B cell (primary cell): ENCODE measurements around the gene PIK3R1. TPM values are rescaled to one million over a fixed set of nuclear protein-coding genes. Genes with fewer than 3 reads are reported as not detected.

Experiments used
- ATAC-seq: fragments of 200-7000 bp; cut with Tn5 transposase; one replicate; pipeline ENCODE4 v1.10.0; 2021; ENCODE audit warnings: low read depth, mild to moderate bottlenecking, moderate number of reproducible peaks, moderate library complexity
- CTCF ChIA-PET: fragments of 350-600 bp; sonication (Branson Sonifier 250); formaldehyde crosslinking; loops from one replicate; lab custom pipeline; 2021; ENCODE audit warnings: antibody characterized with exemption, inconsistent platforms; lab: Charles Lee
- POLR2A ChIA-PET: fragments of 350-600 bp; sonication (Branson Sonifier 250); formaldehyde crosslinking; loops from one replicate; lab custom pipeline; 2021; ENCODE audit warnings: antibody characterized with exemption; lab: Charles Lee
- DNase-seq: peaks from one replicate; pipeline ENCODE4 v3.0.0; 2013
- H2AFZ ChIP-seq: 2 replicates; pipeline ENCODE4 v1.6.1; 2012; ENCODE audit warnings: mild to moderate bottlenecking, low read depth, low read length; ENCODE audit not compliant: insufficient read depth, poor library complexity, severe bottlenecking
- H3K27ac ChIP-seq, 2 donors: 1 replicate in 1 of 2; 2 replicates in 1 of 2; pipeline ENCODE4 v1.5.1; 2012 to 2013; ENCODE audit warnings: low read length in 2 of 2, mild to moderate bottlenecking in 2 of 2, moderate library complexity in 1 of 2
- H3K27me3 ChIP-seq, 4 experiments: fragments of 200-600 bp in 1 of 4; sonication (generic) in 1 of 4; replicated peaks in 1 of 4; 1 replicate in 2 of 4; 2 replicates in 2 of 4; pipeline versions ENCODE4 v1.6.1 to v1.7.0; 2013 to 2016; ENCODE audit warnings: low read length in 3 of 4, mild to moderate bottlenecking in 2 of 4, mixed read lengths in 1 of 4, moderate library complexity in 1 of 4; ENCODE audit not compliant: insufficient read depth in 4 of 4, control insufficient read depth in 3 of 4; ENCODE audit errors: control extremely low read depth in 1 of 4
- H3K36me3 ChIP-seq, 2 experiments: replicated peaks in 1 of 2; 1 replicate in 1 of 2; 2 replicates in 1 of 2; pipeline versions ENCODE4 v1.6.1 to v1.7.1; 2013; ENCODE audit warnings: low read length in 1 of 2; ENCODE audit not compliant: insufficient read depth in 2 of 2, control insufficient read depth in 1 of 2; ENCODE audit errors: control extremely low read depth in 1 of 2, extremely low read depth in 1 of 2
- H3K4me1 ChIP-seq, 2 donors: fragments of 200-600 bp in 1 of 2; sonication (generic) in 1 of 2; 1 replicate in 1 of 2; 2 replicates in 1 of 2; pipeline versions ENCODE4 v1.5.1 to v1.6.1; 2013 to 2017; ENCODE audit warnings: low read length in 2 of 2; ENCODE audit not compliant: control insufficient read depth in 2 of 2, insufficient read depth in 2 of 2
- H3K4me2 ChIP-seq: replicated peaks from 2 replicates; pipeline ENCODE3; 2012; ENCODE audit warnings: mild to moderate bottlenecking, low read depth, low read length; ENCODE audit not compliant: poor library complexity, severe bottlenecking
- H3K4me3 ChIP-seq, 5 experiments: fragments of 200-600 bp in 1 of 5; sonication (generic) in 1 of 5; 1 replicate in 3 of 5; 2 replicates in 2 of 5; pipeline versions ENCODE4 v1.5.1 to v1.7.0; 2011 to 2016; ENCODE audit warnings: low read length in 4 of 5, mild to moderate bottlenecking in 4 of 5, low read depth in 2 of 5, control low read depth in 1 of 5, moderate library complexity in 1 of 5; ENCODE audit not compliant: insufficient read depth in 1 of 5; ENCODE audit errors: control extremely low read depth in 1 of 5, extremely low read depth in 1 of 5
- H3K79me2 ChIP-seq: fragments of 200-600 bp; sonication (generic); one replicate; pipeline ENCODE4 v1.6.0; 2016; ENCODE audit warnings: low read length; ENCODE audit not compliant: control insufficient read depth, insufficient read depth
- H3K9ac ChIP-seq: fragments of 200-600 bp; sonication (generic); 2 replicates; pipeline ENCODE4 v1.6.1; 2017; ENCODE audit warnings: mild to moderate bottlenecking, low read length, moderate library complexity
- H3K9me3 ChIP-seq, 3 donors: one replicate each; pipeline versions ENCODE4 v1.6.1 to v1.7.1; 2013; ENCODE audit warnings: low read length in 2 of 3; ENCODE audit not compliant: control insufficient read depth in 2 of 3, insufficient read depth in 1 of 3; ENCODE audit errors: control extremely low read depth in 1 of 3
- H4K20me1 ChIP-seq: 2 replicates; pipeline ENCODE4 v1.6.0; 2012; ENCODE audit warnings: mild to moderate bottlenecking, low read length; ENCODE audit not compliant: insufficient read depth, control insufficient read depth, poor library complexity, severe bottlenecking
- H3K27ac Mint-ChIP-seq: one replicate; pipeline ENCODE4 v1.8.0; 2021; ENCODE audit warnings: mixed read lengths
- H3K27me3 Mint-ChIP-seq: one replicate; pipeline ENCODE4 v1.8.0; 2021; ENCODE audit warnings: mixed read lengths
- H3K4me1 Mint-ChIP-seq: one replicate; pipeline ENCODE4 v1.8.0; 2021; ENCODE audit warnings: mixed read lengths
- H3K4me3 Mint-ChIP-seq: one replicate; pipeline ENCODE4 v1.8.0; 2021; ENCODE audit warnings: mixed read lengths
- H3K9me3 Mint-ChIP-seq: one replicate; pipeline ENCODE4 v1.8.0; 2022; ENCODE audit warnings: mixed read lengths; ENCODE audit not compliant: insufficient read depth
- CTCF ChIP-seq: fragments of 200-600 bp; IDR thresholded peaks from one replicate; pipeline ENCODE4 v1.8.0; 2022; ENCODE audit warnings: antibody characterized with exemption, mild to moderate bottlenecking
- EZH2 ChIP-seq: IDR thresholded peaks from 2 replicates; pipeline ENCODE4 v1.6.1; 2012; ENCODE audit warnings: borderline replicate concordance, low read depth, mild to moderate bottlenecking, moderate library complexity, low read length; ENCODE audit not compliant: insufficient read depth, poor library complexity, severe bottlenecking
- WGBS: methylation state at CpG from one replicate; pipeline ENCODE4 v1.1.5; 2013; ENCODE audit warnings: missing lambda C conversion rate; ENCODE audit not compliant: insufficient coverage; 5-methylcytosine and 5-hydroxymethylcytosine counted together
- intact Hi-C: fragments of 100-400 bp; cut with micrococcal nuclease; formaldehyde crosslinking; loops from one replicate; pipeline ENCODE4 v1.10.0; 2022
- polyA plus RNA-seq: library from polyadenylated mRNA; depleted of rRNA; stranded (reverse); fragments of >200 nt; gene quantifications from 2 replicates; pipeline ENCODE4 v1.2.3, GENCODE V29; 2012
- total RNA-seq, 2 donors: library from RNA; stranded (reverse); fragments of 120-200 nt in 1 of 2; gene quantifications; 1 replicate in 1 of 2; 2 replicates in 1 of 2; pipeline versions ENCODE4 v1.2.3 to v1.2.4, GENCODE V29; 2013 to 2022

PIK3R1 gene
- total and polyA plus RNA-seq, 2 donors (not counting 1 experiment from before 2014, with no cell fraction given): 5.6 to 63.8 TPM

- POLR2A ChIA-PET: no interaction called here
- Histone ChIP-seq H3K27me3 (no peaks in the 10 kb centered on the region), H3K9ac (no peak overlapping the region), H3K27ac (peak overlapping the region in 1 of 2 donors; percentile 28), H3K36me3 (peaks cover 0 to 4% of the 10 kb centered on the region in 2 experiments), H3K9me3 (no peaks in the 10 kb centered on the region), H3K4me3 (no peak overlapping the region), H3K4me2 (no peak overlapping the region), H3K4me1 (peaks cover 11 to 16% of the 10 kb centered on the region in 2 donors), H3K79me2 (peaks cover 70% of the 10 kb centered on the region), H2AFZ (no peak overlapping the region), H4K20me1 (peaks cover 33% of the 10 kb centered on the region)
- WGBS: no CpG with 5 or more reads among the region's 4 CpGs
- H3K27me3 Mint-ChIP-seq: no peaks in the 10 kb centered on the region
- ATAC-seq (no peak), DNase-seq (no peak)
- no peaks in the 10 kb centered on the region for H3K9me3 Mint-ChIP-seq
- H3K27ac Mint-ChIP-seq: peak overlapping the region; percentile 27
- CTCF ChIA-PET: interaction anchor here (0.7 to 4.0 kb wide), 6 partner anchors 8 to 160 kb away, joined by 3 to 14 read pairs (median 4); no protein-coding TSS in a partner anchor
- intact Hi-C loops: no loop called here
- H3K4me3 Mint-ChIP-seq: no peak overlapping the region
- peaks cover 73% of the 10 kb centered on the region for H3K4me1 Mint-ChIP-seq
- TF ChIP-seq EZH2: no peak
- no peak for TF ChIP-seq CTCF
Measured at GRCh38 chr5:68261569-68262065, 46.1 kb downstream of the PIK3R1 start.
